ENCODE data around the gene MYL5.

DNA sequence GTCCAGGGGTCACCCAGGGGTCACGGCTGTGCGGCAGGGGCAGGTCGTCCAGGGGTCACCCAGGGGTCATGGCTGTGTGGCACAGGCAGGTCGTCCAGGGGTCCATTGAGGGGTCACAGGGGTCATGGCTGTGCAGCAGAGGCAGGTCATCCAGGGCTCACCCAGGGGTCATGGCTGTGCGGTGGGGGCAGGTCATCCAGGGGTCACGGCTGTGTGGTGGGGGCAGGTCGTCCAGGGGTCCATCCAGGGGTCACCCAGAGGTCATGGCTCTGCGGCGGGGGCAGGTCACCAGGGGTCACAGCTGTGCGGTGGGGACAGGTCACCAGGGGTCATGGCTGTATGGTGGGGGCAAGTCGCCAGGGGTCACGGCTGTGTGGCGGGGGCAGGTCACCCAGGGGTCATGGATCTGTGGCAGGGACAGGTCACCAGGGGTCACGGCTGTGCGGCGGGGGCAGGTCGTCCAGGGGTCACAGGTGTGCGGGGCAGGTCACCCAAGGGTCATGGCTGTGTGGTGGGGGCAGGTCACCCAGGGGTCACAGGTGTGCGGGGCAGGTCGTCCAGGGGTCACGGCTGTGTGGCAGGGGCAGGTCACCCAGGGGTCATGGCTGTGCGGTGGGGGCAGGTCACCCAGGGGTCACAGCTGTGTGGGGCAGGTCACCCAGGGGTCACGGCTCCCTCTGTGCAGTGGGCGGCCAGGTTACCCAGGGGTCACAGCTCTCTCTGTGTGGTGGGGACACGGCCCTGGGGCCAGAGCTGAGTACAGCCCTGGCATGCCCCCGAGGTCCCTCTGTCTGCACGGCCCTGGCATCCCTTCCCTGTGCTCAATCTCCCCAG, 16.3 kb upstream of the MYL5 start:
- TF ChIP-seq POLR2A (IDR thresholded peaks at IDR 0.05; ENCODE audit: low read length) (no peak), RFX5 (IDR thresholded peaks at IDR 0.05) (no peak)
- TF ChIP-seq, protein P1, sequence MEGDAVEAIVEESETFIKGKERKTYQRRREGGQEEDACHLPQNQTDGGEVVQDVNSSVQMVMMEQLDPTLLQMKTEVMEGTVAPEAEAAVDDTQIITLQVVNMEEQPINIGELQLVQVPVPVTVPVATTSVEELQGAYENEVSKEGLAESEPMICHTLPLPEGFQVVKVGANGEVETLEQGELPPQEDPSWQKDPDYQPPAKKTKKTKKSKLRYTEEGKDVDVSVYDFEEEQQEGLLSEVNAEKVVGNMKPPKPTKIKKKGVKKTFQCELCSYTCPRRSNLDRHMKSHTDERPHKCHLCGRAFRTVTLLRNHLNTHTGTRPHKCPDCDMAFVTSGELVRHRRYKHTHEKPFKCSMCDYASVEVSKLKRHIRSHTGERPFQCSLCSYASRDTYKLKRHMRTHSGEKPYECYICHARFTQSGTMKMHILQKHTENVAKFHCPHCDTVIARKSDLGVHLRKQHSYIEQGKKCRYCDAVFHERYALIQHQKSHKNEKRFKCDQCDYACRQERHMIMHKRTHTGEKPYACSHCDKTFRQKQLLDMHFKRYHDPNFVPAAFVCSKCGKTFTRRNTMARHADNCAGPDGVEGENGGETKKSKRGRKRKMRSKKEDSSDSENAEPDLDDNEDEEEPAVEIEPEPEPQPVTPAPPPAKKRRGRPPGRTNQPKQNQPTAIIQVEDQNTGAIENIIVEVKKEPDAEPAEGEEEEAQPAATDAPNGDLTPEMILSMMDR (IDR thresholded peaks at IDR 0.05), result no peak
